NCI-H146 treated with DMSO at 0.1 percent for 48 hours (cell line): Measurements from ENCODE around the gene TNFRSF11A.

Experiments used
- DNase-seq: peaks from one replicate; lab custom pipeline; 2025; ENCODE audit not compliant: unreplicated experiment; lab: John Stamatoyannopoulos, UW

TNFRSF11A gene

GRCh38 chr18:62341473-62341872 is 16.4 kb downstream of the TNFRSF11A start:
- no peak for DNase-seq

- DNase-seq = no peak
Observed at GRCh38 chr18:62342884-62343283, 17.8 kb downstream of the TNFRSF11A start.

GRCh38 chr18:62343316-62343715 is 18.2 kb downstream of the TNFRSF11A start:
- no peak for DNase-seq

- DNase-seq = no peak
Observed at GRCh38 chr18:62345909-62346308, 20.8 kb downstream of the TNFRSF11A start.

GRCh38 chr18:62346333-62347088 is 21.4 kb downstream of the TNFRSF11A start:
- DNase-seq = peak; percentile 87

- no peak for DNase-seq
Observed at GRCh38 chr18:62347089-62347506, 22.0 kb downstream of the TNFRSF11A start.

GRCh38 chr18:62348474-62348873 is 23.4 kb downstream of the TNFRSF11A start:
- no peak for DNase-seq

- DNase-seq = no peak
Observed at GRCh38 chr18:62353170-62353569, 28.1 kb downstream of the TNFRSF11A start.

GRCh38 chr18:62354151-62354550 is 29.0 kb downstream of the TNFRSF11A start:
- no peak for DNase-seq

GRCh38 chr18:62357079-62357719 is 32.1 kb downstream of the TNFRSF11A start:
- DNase-seq = no peak

GRCh38 chr18:62360805-62361204 is 35.7 kb downstream of the TNFRSF11A start:
- no peak for DNase-seq

GRCh38 chr18:62361288-62361687 is 36.2 kb downstream of the TNFRSF11A start:
- DNase-seq = no peak

GRCh38 chr18:62364558-62364957 is 39.4 kb downstream of the TNFRSF11A start:
- DNase-seq = no peak

- DNase-seq = no peak
Observed at GRCh38 chr18:62365420-62365819, 40.3 kb downstream of the TNFRSF11A start.

GRCh38 chr18:62366992-62367391 is 41.9 kb downstream of the TNFRSF11A start:
- no peak for DNase-seq

GRCh38 chr18:62368100-62368499 is 43.0 kb downstream of the TNFRSF11A start:
- DNase-seq = no peak

GRCh38 chr18:62369129-62369644 is 44.1 kb downstream of the TNFRSF11A start:
- DNase-seq = no peak

GRCh38 chr18:62370366-62370765 is 45.3 kb downstream of the TNFRSF11A start:
- DNase-seq = no peak

- no peak for DNase-seq
Observed at GRCh38 chr18:62371436-62371835, 46.3 kb downstream of the TNFRSF11A start.

- peak; percentile 53 for DNase-seq
Observed at GRCh38 chr18:62372156-62372555, 47.0 kb downstream of the TNFRSF11A start.

GRCh38 chr18:62372882-62373281 is 47.8 kb downstream of the TNFRSF11A start:
- no peak for DNase-seq

- DNase-seq = no peak
Observed at GRCh38 chr18:62374410-62374965, 49.4 kb downstream of the TNFRSF11A start.
